Tibial artery (tissue), 4 donors: ENCODE results near the gene SFMBT2.

ENCODE experiments used
- DNase-seq, 2 donors: peaks; one replicate each; pipeline ENCODE4 v3.0.0-alpha.2; 2019
- H3K27ac ChIP-seq, 2 donors: fragments of 200-600 bp; sonication (generic) in 1 of 2; 1 replicate in 1 of 2; 2 replicates in 1 of 2; pipeline ENCODE4 v1.5.1; 2018 to 2019; ENCODE audit warnings: mild to moderate bottlenecking in 1 of 2
- H3K27me3 ChIP-seq, 2 donors: fragments of 200-600 bp; sonication (generic) in 1 of 2; one replicate each; pipeline versions ENCODE4 v1.5.1 to v1.6.0; 2016 to 2019
- H3K36me3 ChIP-seq, 3 donors: fragments of 200-600 bp; sonication (generic) in 2 of 3; one replicate each; pipeline ENCODE4 v1.5.1; 2016 to 2019; ENCODE audit warnings: mild to moderate bottlenecking in 2 of 3
- H3K4me1 ChIP-seq, 4 donors: fragments of 200-600 bp; sonication (generic) in 2 of 4; 1 replicate in 3 of 4; 2 replicates in 1 of 4; pipeline ENCODE4 v1.5.1; 2016 to 2019
- H3K4me3 ChIP-seq, 2 donors: fragments of 200-600 bp; sonication (generic) in 1 of 2; 1 replicate in 1 of 2; 2 replicates in 1 of 2; pipeline ENCODE4 v1.5.1; 2018 to 2019; ENCODE audit warnings: mild to moderate bottlenecking in 2 of 2
- H3K9me3 ChIP-seq, 3 donors: fragments of 200-600 bp; sonication (generic) in 1 of 3; one replicate each; pipeline ENCODE4 v1.5.1; 2016 to 2019
- CTCF ChIP-seq, 2 experiments: fragments of 200-600 bp in 1 of 2; fragments of 450-650 bp in 1 of 2; IDR thresholded peaks; one replicate each; pipeline ENCODE4 v1.5.1; 2017 to 2019; ENCODE audit warnings: antibody characterized with exemption in 2 of 2, mild to moderate bottlenecking in 1 of 2, moderate library complexity in 1 of 2
- intact Hi-C: fragments of 100-400 bp; cut with DNase I; formaldehyde crosslinking; loops from one replicate; pipeline ENCODE4 v1.15.0; 2023; ENCODE audit warnings: low total_unique reads

The SFMBT2 gene

GRCh38 chr10:7432884-7433726 is 22.3 kb upstream of the SFMBT2 start:
- Histone ChIP-seq H3K9me3 (no peaks in the 10 kb centered on the region), H3K27me3 (no peaks in the 10 kb centered on the region), H3K4me1 (no peaks in the 10 kb centered on the region), H3K4me3 (no peak overlapping the region), H3K36me3 (no peaks in the 10 kb centered on the region), H3K27ac (no peak overlapping the region)
- intact Hi-C loops = no loop called here
- DNase-seq = no peak
- no peak for TF ChIP-seq CTCF (IDR thresholded peaks at IDR 0.05)

GRCh38 chr10:7428673-7429350 is 18.0 kb upstream of the SFMBT2 start:
- H3K4me1 ChIP-seq = no peaks in the 10 kb centered on the region
- H3K9me3 ChIP-seq = no peaks in the 10 kb centered on the region
- H3K4me3 ChIP-seq = no peak overlapping the region
- TF ChIP-seq CTCF (IDR thresholded peaks at IDR 0.05) = no peak
- intact Hi-C loops = no loop called here
- H3K27ac ChIP-seq = no peak overlapping the region
- no peak for DNase-seq
- H3K27me3 ChIP-seq = peaks cover 0 to 2% of the 10 kb centered on the region in 2 donors
- H3K36me3 ChIP-seq = no peaks in the 10 kb centered on the region

- TF ChIP-seq CTCF (IDR thresholded peaks at IDR 0.05) = no peak
- Histone ChIP-seq H3K27ac (no peak overlapping the region), H3K4me1 (no peaks in the 10 kb centered on the region), H3K36me3 (no peaks in the 10 kb centered on the region), H3K9me3 (no peaks in the 10 kb centered on the region), H3K27me3 (peaks cover 0 to 11% of the 10 kb centered on the region in 2 donors), H3K4me3 (no peak overlapping the region)
- no peak for DNase-seq
- intact Hi-C loops = no loop called here
Measured at GRCh38 chr10:7426349-7426748, 15.5 kb upstream of the SFMBT2 start.

GRCh38 chr10:7425691-7426090 is 14.9 kb upstream of the SFMBT2 start:
- Histone ChIP-seq H3K4me3 (no peak overlapping the region), H3K27ac (no peak overlapping the region), H3K27me3 (peaks cover 0 to 14% of the 10 kb centered on the region in 2 donors), H3K36me3 (no peaks in the 10 kb centered on the region), H3K4me1 (no peaks in the 10 kb centered on the region), H3K9me3 (no peaks in the 10 kb centered on the region)
- no peak for TF ChIP-seq CTCF (IDR thresholded peaks at IDR 0.05)
- DNase-seq = no peak
- intact Hi-C loops = no loop called here

- Histone ChIP-seq H3K27me3 (peaks cover 0 to 17% of the 10 kb centered on the region in 2 donors), H3K27ac (no peak overlapping the region), H3K36me3 (no peaks in the 10 kb centered on the region), H3K9me3 (no peaks in the 10 kb centered on the region), H3K4me3 (no peak overlapping the region), H3K4me1 (no peaks in the 10 kb centered on the region)
- intact Hi-C loops = no loop called here
- no peak for TF ChIP-seq CTCF (IDR thresholded peaks at IDR 0.05)
- DNase-seq = no peak
Measured at GRCh38 chr10:7424919-7425318, 14.1 kb upstream of the SFMBT2 start.
